K562 (cell line): ENCODE measurements around the gene BPTF. TPM values are rescaled to one million over a fixed set of nuclear protein-coding genes. Genes with fewer than 3 reads are reported as not detected.

Experiments
- ATF1 ChIP-seq, 2 experiments: fragments of 450-650 bp in 1 of 2; IDR thresholded peaks; 2 replicates each; pipeline ENCODE4 v1.6.1; 2016; ENCODE audit warnings: missing compliant biosample characterization in 1 of 2, missing genetic modification characterization in 1 of 2
- CBX5 ChIP-seq: IDR thresholded peaks from 2 replicates; pipeline ENCODE4 v1.6.1; 2014; ENCODE audit warnings: low read depth, borderline replicate concordance
- CCNT2 ChIP-seq: IDR thresholded peaks from 2 replicates; pipeline ENCODE4 v1.6.1; 2011; ENCODE audit warnings: borderline replicate concordance, low read depth, mild to moderate bottlenecking, moderate library complexity, mixed read lengths, low read length; ENCODE audit not compliant: insufficient read length; ENCODE audit errors: extremely low read depth
- ELF1 ChIP-seq: fragments of 200-800 bp; sonication (Bioruptor generic); IDR thresholded peaks from 2 replicates; pipeline ENCODE4 v1.6.1; 2016; ENCODE audit warnings: missing genetic modification characterization, missing compliant biosample characterization
- FOXA1 ChIP-seq: fragments of 450-650 bp; IDR thresholded peaks from 2 replicates; pipeline ENCODE4 v1.6.1; 2016; ENCODE audit warnings: mild to moderate bottlenecking, borderline replicate concordance
- FOXP1 ChIP-seq: sonication (generic); formaldehyde crosslinking; IDR thresholded peaks from 2 replicates; pipeline ENCODE4 v1.8.0; 2022; ENCODE audit warnings: mild to moderate bottlenecking, missing genetic modification reagents
- GATAD2B ChIP-seq: fragments of 450-650 bp; IDR thresholded peaks from 2 replicates; pipeline ENCODE4 v1.6.1; 2017; ENCODE audit warnings: mild to moderate bottlenecking, borderline replicate concordance
- HNRNPK ChIP-seq: fragments of 200-400 bp; formaldehyde crosslinking; IDR thresholded peaks from one replicate; pipeline ENCODE4 v1.6.1; 2018; ENCODE audit warnings: mild to moderate bottlenecking, low read depth, low read length; ENCODE audit not compliant: poor library complexity, severe bottlenecking
- KDM5B ChIP-seq: fragments of 200-600 bp; sonication (generic); IDR thresholded peaks from 2 replicates; pipeline ENCODE4 v1.6.1; 2012; ENCODE audit warnings: low read depth, mild to moderate bottlenecking, moderate library complexity, low read length, control low read depth, inconsistent platforms; ENCODE audit not compliant: insufficient replicate concordance
- NR2C2 ChIP-seq, 2 experiments: fragments of 200-800 bp in 1 of 2; sonication (Bioruptor generic) in 1 of 2; sonication (generic) in 1 of 2; formaldehyde crosslinking in 1 of 2; IDR thresholded peaks; 2 replicates each; pipeline versions ENCODE4 v1.6.1 to v1.8.0; 2016 to 2022; ENCODE audit warnings: mild to moderate bottlenecking in 1 of 2, missing compliant biosample characterization in 1 of 2, missing genetic modification characterization in 1 of 2, missing genetic modification reagents in 1 of 2
- PCBP2 ChIP-seq: fragments of 200-400 bp; formaldehyde crosslinking; IDR thresholded peaks from 2 replicates; pipeline ENCODE4 v1.6.1; 2018; ENCODE audit warnings: low read length, low read depth, mild to moderate bottlenecking, moderate library complexity; ENCODE audit not compliant: poor library complexity, severe bottlenecking
- PHB2 ChIP-seq: fragments of 450-650 bp; IDR thresholded peaks from 2 replicates; pipeline ENCODE4 v1.6.1; 2017; ENCODE audit warnings: low read depth
- POLR2A ChIP-seq: fragments of 450-650 bp; conservative IDR thresholded peaks from 2 replicates; pipeline ENCODE4 v1.6.1; 2016
- SIX5 ChIP-seq, 2 experiments: IDR thresholded peaks; 2 replicates each; pipeline ENCODE4 v1.6.1; 2011; ENCODE audit warnings: low read length in 2 of 2, borderline replicate concordance in 1 of 2, low read depth in 1 of 2, mild to moderate bottlenecking in 1 of 2, moderate library complexity in 1 of 2; ENCODE audit not compliant: insufficient read depth in 1 of 2
- TAF7 ChIP-seq: fragments of 450-650 bp; IDR thresholded peaks from 2 replicates; pipeline ENCODE4 v1.6.1; 2016; ENCODE audit warnings: missing genetic modification characterization, missing compliant biosample characterization
- TGIF2 ChIP-seq: sonication (generic); formaldehyde crosslinking; IDR thresholded peaks from 2 replicates; pipeline ENCODE4 v1.8.1; 2022; ENCODE audit warnings: mild to moderate bottlenecking, missing genetic modification reagents, moderate library complexity
- THRAP3 ChIP-seq: fragments of 450-650 bp; IDR thresholded peaks from 2 replicates; pipeline ENCODE4 v1.6.1; 2016; ENCODE audit warnings: mild to moderate bottlenecking, inconsistent platforms, borderline replicate concordance
- TOE1 ChIP-seq, 2 experiments: fragments of 450-650 bp in 1 of 2; sonication (generic) in 1 of 2; formaldehyde crosslinking in 1 of 2; IDR thresholded peaks; 2 replicates each; pipeline versions ENCODE4 v1.7.1 to v1.8.0; 2016 to 2022; ENCODE audit warnings: borderline replicate concordance in 2 of 2, mild to moderate bottlenecking in 2 of 2, antibody characterized with exemption in 1 of 2, inconsistent platforms in 1 of 2, low read depth in 1 of 2, missing genetic modification reagents in 1 of 2, moderate library complexity in 1 of 2
- ZFPM2 ChIP-seq: fragments of 250-450 bp; sonication (Bioruptor Pico); IDR thresholded peaks from 2 replicates; pipeline ENCODE4 v1.5.1; 2022; ENCODE audit warnings: mild to moderate bottlenecking
- ZNF263 ChIP-seq: sonication (generic); formaldehyde crosslinking; IDR thresholded peaks from 2 replicates; pipeline ENCODE4 v1.8.0; 2022; ENCODE audit warnings: mild to moderate bottlenecking, missing genetic modification reagents, borderline replicate concordance
- ZNF384 ChIP-seq: IDR thresholded peaks from 2 replicates; pipeline ENCODE4 v1.6.1; 2012; ENCODE audit warnings: low read depth, low read length, improper control_type of control experiment
- ZNF76 ChIP-seq: fragments of 250-450 bp; sonication (Bioruptor Pico); IDR thresholded peaks from 2 replicates; pipeline ENCODE4 v1.4.0; 2020; ENCODE audit warnings: mild to moderate bottlenecking, moderate library complexity, borderline replicate concordance
- ZNF780A ChIP-seq: fragments of 250-450 bp; sonication (Bioruptor Pico); IDR thresholded peaks from 2 replicates; pipeline ENCODE4 v1.5.0; 2021; ENCODE audit warnings: mild to moderate bottlenecking
- polyA plus RNA-seq, 8 experiments: library from polyadenylated mRNA; depleted of rRNA in 4 of 8; stranded (reverse) in 5 of 8; unstranded in 3 of 8; fragments of >200 nt; fragmentation: Nextera tagmentation in 2 of 8; fragmentation: Illumina TruSeq in 1 of 8; extraction: Ambion mirVana in 2 of 8; extraction: Trizol in 1 of 8; gene quantifications; 2 replicates each; pipeline versions ENCODE4 v1.2.1 to v1.2.3, GENCODE V29; 2011 to 2014; ENCODE audit warnings: inconsistent platforms in 1 of 8, missing spikeins in 1 of 8
- total RNA-seq, 7 experiments: library from RNA; depleted of rRNA in 6 of 7; stranded (reverse); fragments of >200 nt in 6 of 7; fragmentation: Illumina TruSeq in 2 of 7; extraction: Trizol in 2 of 7; gene quantifications; 2 replicates each; pipeline versions ENCODE4 v1.2.1 to v1.2.3, GENCODE V29; 2011 to 2021; ENCODE audit warnings: low replicate concordance in 1 of 7
- TF ChIP-seq, protein P1 (sequence below): fragments of 450-650 bp; IDR thresholded peaks from 2 replicates; pipeline ENCODE4 v1.6.1; 2016
- TF ChIP-seq, protein P2 (sequence below): fragments of 450-650 bp; IDR thresholded peaks from 2 replicates; pipeline ENCODE4 v1.6.1; 2014; ENCODE audit warnings: low read depth, mild to moderate bottlenecking, moderate library complexity, borderline replicate concordance

Gene BPTF
- total and polyA plus RNA-seq, 9 of the 15 experiments (the other 6 are each of a cell fraction or from before 2014, with no cell fraction given) = 12.5 to 52.1 (median 26.9) TPM

DNA sequence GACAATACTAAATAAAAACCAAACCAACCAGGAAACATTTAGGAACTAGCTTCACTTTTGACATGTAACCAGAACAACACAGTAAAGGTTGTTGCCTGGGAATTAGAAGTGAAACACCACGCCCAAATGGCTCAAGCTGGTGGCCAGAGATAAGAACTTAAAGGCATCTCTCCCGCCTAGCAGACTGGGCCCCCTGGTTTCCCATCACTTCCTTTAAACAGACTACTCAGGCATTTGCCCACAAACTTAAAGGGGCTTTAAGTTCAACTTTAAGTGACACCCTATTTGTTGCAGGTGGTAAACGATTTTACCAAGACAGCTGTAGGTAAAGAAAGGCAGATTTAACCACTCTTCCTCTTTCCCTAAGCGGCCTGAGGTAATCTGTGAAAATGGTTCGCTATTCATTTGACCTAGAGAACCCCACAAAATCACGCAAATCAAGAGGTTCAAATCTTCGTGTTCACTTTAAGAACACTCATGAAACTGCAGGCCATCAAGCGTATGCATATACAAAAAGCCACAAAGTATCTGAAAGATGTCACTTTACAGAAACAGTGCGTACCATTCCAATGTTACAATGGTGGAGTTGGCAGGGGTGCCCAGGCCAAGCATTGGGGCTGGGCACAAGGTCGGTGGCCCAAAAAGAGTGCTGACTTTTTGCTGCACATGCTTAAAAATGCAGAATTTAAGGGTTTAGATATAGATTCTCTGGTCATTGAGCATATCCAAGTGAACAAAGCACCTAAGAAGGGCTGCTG is 40.8 kb upstream of the BPTF start (continued):
- TF ChIP-seq NR2C2 (CRISPR knock-in tag; IDR thresholded peaks at IDR 0.05) (no peak), NR2C2 (tag; IDR thresholded peaks at IDR 0.05) (no peak), ATF1 (CRISPR knock-in tag; IDR thresholded peaks at IDR 0.05) (no peak), ATF1 (tag; IDR thresholded peaks at IDR 0.05) (0 out of 2 replicates have a peak, but pooled peaks have one; percentile 41), PHB2 (peak; percentile 72; the same call in 1 of the 2 replicates), ELF1 (peak; percentile 50; the same call in 1 of the 2 replicates), KDM5B (no peak), CBX5 (no peak), ZNF780A (CRISPR knock-in tag) (no peak), TGIF2 (no peak), ZNF263 (CRISPR knock-in tag) (no peak), THRAP3 (no peak), ZNF384 (peak; percentile 73), GATAD2B (no peak), SIX5 (IDR thresholded peaks at IDR 0.05; ENCODE audit: borderline replicate concordance in 1 of 2, insufficient read depth in 1 of 2, low read depth in 1 of 2, low read length in 2 of 2) (no peak), TOE1 (IDR thresholded peaks at IDR 0.05; ENCODE audit: borderline replicate concordance) (peak; percentile 74), TOE1 (CRISPR knock-in tag; IDR thresholded peaks at IDR 0.05; ENCODE audit: borderline replicate concordance, low read depth) (no peak), POLR2A (no peak), HNRNPK (no peak), ZNF76 (0 out of 2 replicates have a peak, but pooled peaks have one; percentile 52), CCNT2 (peak; percentile 89), ZFPM2 (CRISPR knock-in tag) (no peak), FOXP1 (peak; percentile 78), TAF7 (tag) (no peak), FOXA1 (no peak), PCBP2 (no peak)
- TF ChIP-seq, protein P1, sequence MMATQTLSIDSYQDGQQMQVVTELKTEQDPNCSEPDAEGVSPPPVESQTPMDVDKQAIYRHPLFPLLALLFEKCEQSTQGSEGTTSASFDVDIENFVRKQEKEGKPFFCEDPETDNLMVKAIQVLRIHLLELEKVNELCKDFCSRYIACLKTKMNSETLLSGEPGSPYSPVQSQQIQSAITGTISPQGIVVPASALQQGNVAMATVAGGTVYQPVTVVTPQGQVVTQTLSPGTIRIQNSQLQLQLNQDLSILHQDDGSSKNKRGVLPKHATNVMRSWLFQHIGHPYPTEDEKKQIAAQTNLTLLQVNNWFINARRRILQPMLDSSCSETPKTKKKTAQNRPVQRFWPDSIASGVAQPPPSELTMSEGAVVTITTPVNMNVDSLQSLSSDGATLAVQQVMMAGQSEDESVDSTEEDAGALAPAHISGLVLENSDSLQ = peak; percentile 39; the same call in 1 of the 2 replicates
- TF ChIP-seq, protein P2, sequence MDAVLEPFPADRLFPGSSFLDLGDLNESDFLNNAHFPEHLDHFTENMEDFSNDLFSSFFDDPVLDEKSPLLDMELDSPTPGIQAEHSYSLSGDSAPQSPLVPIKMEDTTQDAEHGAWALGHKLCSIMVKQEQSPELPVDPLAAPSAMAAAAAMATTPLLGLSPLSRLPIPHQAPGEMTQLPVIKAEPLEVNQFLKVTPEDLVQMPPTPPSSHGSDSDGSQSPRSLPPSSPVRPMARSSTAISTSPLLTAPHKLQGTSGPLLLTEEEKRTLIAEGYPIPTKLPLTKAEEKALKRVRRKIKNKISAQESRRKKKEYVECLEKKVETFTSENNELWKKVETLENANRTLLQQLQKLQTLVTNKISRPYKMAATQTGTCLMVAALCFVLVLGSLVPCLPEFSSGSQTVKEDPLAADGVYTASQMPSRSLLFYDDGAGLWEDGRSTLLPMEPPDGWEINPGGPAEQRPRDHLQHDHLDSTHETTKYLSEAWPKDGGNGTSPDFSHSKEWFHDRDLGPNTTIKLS = no peak
